HG03442 (cell line): Measurements from ENCODE around the gene ACBD6.
A peak's percentile ranks its signal among the peaks of the same experiment; 100 is the strongest.

ENCODE experiments used
- ATAC-seq: cut with Tn5 transposase; IDR thresholded peaks from one replicate; pipeline ENCODE4 v1.9.1; 2021; ENCODE audit warnings: mild to moderate bottlenecking, moderate library complexity; ENCODE audit not compliant: unreplicated experiment

The ACBD6 gene

GRCh38 chr1:180259431-180260338 lies 242.7 kb downstream of the ACBD6 start:
- no peak for ATAC-seq

- no peak for ATAC-seq
Measured at GRCh38 chr1:180258935-180259334, 243.4 kb downstream of the ACBD6 start.

- ATAC-seq = no peak
Measured at GRCh38 chr1:180258290-180258689, 244.1 kb downstream of the ACBD6 start.

- no peak for ATAC-seq
Measured at GRCh38 chr1:180257486-180257885, 244.9 kb downstream of the ACBD6 start.

- no peak for ATAC-seq
Measured at GRCh38 chr1:180257028-180257386, 245.4 kb downstream of the ACBD6 start.

GRCh38 chr1:180256341-180257027 lies 245.9 kb downstream of the ACBD6 start:
- ATAC-seq = no peak

- peak; percentile 55 for ATAC-seq
Measured at GRCh38 chr1:180255536-180256340, 246.6 kb downstream of the ACBD6 start.

GRCh38 chr1:180254854-180255253 lies 247.5 kb downstream of the ACBD6 start:
- ATAC-seq = no peak

GRCh38 chr1:180254496-180254819 lies 247.9 kb downstream of the ACBD6 start:
- no peak for ATAC-seq

GRCh38 chr1:180253585-180254495 lies 248.5 kb downstream of the ACBD6 start:
- ATAC-seq = no peak

- ATAC-seq = peak; percentile 68
Measured at GRCh38 chr1:180252638-180253536, 249.5 kb downstream of the ACBD6 start.

- no peak for ATAC-seq
Measured at GRCh38 chr1:180251526-180252305, 250.7 kb downstream of the ACBD6 start.

- ATAC-seq = no peak
Measured at GRCh38 chr1:180250883-180251509, 251.4 kb downstream of the ACBD6 start.

- no peak for ATAC-seq
Measured at GRCh38 chr1:180250499-180250770, 251.9 kb downstream of the ACBD6 start.

- no peak for ATAC-seq
Measured at GRCh38 chr1:180249725-180250498, 252.5 kb downstream of the ACBD6 start.

GRCh38 chr1:180248731-180249681 lies 253.4 kb downstream of the ACBD6 start:
- ATAC-seq = no peak

- ATAC-seq = no peak
Measured at GRCh38 chr1:180248176-180248575, 254.2 kb downstream of the ACBD6 start.
